Keratinocyte (primary cell): Measurements from ENCODE around the gene CRABP2. TPM values are rescaled to one million over a fixed set of nuclear protein-coding genes. Genes with fewer than 3 reads are reported as not detected.

Experiments used
- DNase-seq: peaks from one replicate; pipeline ENCODE4 v3.0.0-alpha.2; 2011; ENCODE audit warnings: low read depth, missing footprints, low spot score
- FAIRE-seq: peaks from 2 replicates; lab custom pipeline; 2011; peaks lifted over from hg19 to GRCh38; lab: Jason Lieb, UNC
- H2AFZ ChIP-seq: 2 replicates; pipeline ENCODE4 v1.6.0; 2012; ENCODE audit warnings: low read length, control low read depth, inconsistent platforms; ENCODE audit not compliant: control insufficient read depth
- H3K27ac ChIP-seq: 2 replicates; pipeline ENCODE4 v1.5.1; 2011; ENCODE audit warnings: low read length; ENCODE audit not compliant: control insufficient read depth, insufficient read depth
- H3K27me3 ChIP-seq: 3 replicates; pipeline ENCODE4 v1.6.0; 2011; ENCODE audit warnings: low read length; ENCODE audit not compliant: control insufficient read depth, insufficient read depth; ENCODE audit errors: extremely low read depth
- H3K36me3 ChIP-seq, 2 experiments: 2 replicates in 1 of 2; 3 replicates in 1 of 2; pipeline ENCODE4 v1.5.1; 2011; ENCODE audit warnings: low read length in 2 of 2, mild to moderate bottlenecking in 1 of 2; ENCODE audit not compliant: control insufficient read depth in 2 of 2, insufficient read depth in 2 of 2; ENCODE audit errors: extremely low read depth in 1 of 2
- H3K4me1 ChIP-seq: 3 replicates; pipeline ENCODE4 v1.5.1; 2011; ENCODE audit warnings: low read length; ENCODE audit not compliant: control insufficient read depth, insufficient read depth; ENCODE audit errors: extremely low read depth
- H3K4me2 ChIP-seq: 3 replicates; pipeline ENCODE4 v1.6.0; 2011; ENCODE audit warnings: low read depth, low read length; ENCODE audit not compliant: control insufficient read depth, insufficient read depth; ENCODE audit errors: extremely low read depth
- H3K4me3 ChIP-seq, 3 experiments: fragments of 200-600 bp in 1 of 3; sonication (generic) in 1 of 3; 2 replicates in 2 of 3; 3 replicates in 1 of 3; pipeline ENCODE4 v1.5.1; 2011 to 2016; ENCODE audit warnings: low read length in 3 of 3, mild to moderate bottlenecking in 3 of 3, control low read depth in 2 of 3, inconsistent platforms in 1 of 3, low read depth in 1 of 3, mixed read lengths in 1 of 3, mixed run types in 1 of 3, moderate library complexity in 1 of 3; ENCODE audit not compliant: control insufficient read depth in 2 of 3, insufficient read depth in 2 of 3; ENCODE audit errors: extremely low read depth in 1 of 3
- H3K79me2 ChIP-seq: 2 replicates; pipeline ENCODE4 v1.6.0; 2012; ENCODE audit warnings: low read length; ENCODE audit not compliant: control insufficient read depth, insufficient read depth
- H3K9ac ChIP-seq: 3 replicates; pipeline ENCODE4 v1.6.0; 2011; ENCODE audit warnings: low read length; ENCODE audit not compliant: control insufficient read depth, insufficient read depth; ENCODE audit errors: extremely low read depth
- H3K9me1 ChIP-seq: 3 replicates; pipeline ENCODE4 v1.6.0; 2011; ENCODE audit warnings: low read length; ENCODE audit not compliant: control insufficient read depth, insufficient read depth; ENCODE audit errors: extremely low read depth
- H3K9me3 ChIP-seq: 2 replicates; pipeline ENCODE4 v1.5.1; 2012; ENCODE audit warnings: low read depth, low read length; ENCODE audit not compliant: control insufficient read depth
- H4K20me1 ChIP-seq: 3 replicates; pipeline ENCODE4 v1.6.0; 2011; ENCODE audit warnings: low read length; ENCODE audit not compliant: control insufficient read depth, insufficient read depth; ENCODE audit errors: extremely low read depth
- CTCF ChIP-seq, 3 experiments: IDR thresholded peaks in 1 of 3; conservative IDR thresholded peaks in 1 of 3; optimal IDR thresholded peaks in 1 of 3; 2 replicates in 2 of 3; 3 replicates in 1 of 3; pipeline versions ENCODE3 to v1.5.1; 2011; ENCODE audit warnings: low read length in 3 of 3, mild to moderate bottlenecking in 3 of 3, moderate library complexity in 2 of 3, control low read depth in 1 of 3, inconsistent platforms in 1 of 3; ENCODE audit not compliant: insufficient read depth in 2 of 3; ENCODE audit errors: extremely low read depth in 1 of 3
- EZH2 ChIP-seq: IDR thresholded peaks from one replicate; pipeline ENCODE4 v1.6.1; 2012; ENCODE audit warnings: inconsistent platforms, mild to moderate bottlenecking, low read length, moderate library complexity
- dilution Hi-C: fragments of 300-500 bp; cut with MboI; formaldehyde crosslinking; loops from one replicate; pipeline ENCODE4 v1.7.0; 2020; ENCODE audit warnings: low sequenced_read_pairs; ENCODE audit not compliant: extremely low pct_ligation_motif_present
- polyA plus RNA-seq, 5 experiments: library from polyadenylated mRNA; depleted of rRNA in 3 of 5; stranded (reverse) in 3 of 5; stranded (forward) in 1 of 5; unstranded in 1 of 5; fragments of >200 nt; gene quantifications; 1 replicate in 1 of 5; 2 replicates in 3 of 5; 3 replicates in 1 of 5; pipeline versions ENCODE4 v1.2.1 to v1.2.3, GENCODE V29; 2011 to 2012; ENCODE audit warnings: missing spikeins in 2 of 5, low read depth in 1 of 5, low replicate concordance in 1 of 5

Gene CRABP2
- polyA plus RNA-seq, 1 donor (not counting 4 experiments of a cell fraction or from before 2014, with no cell fraction given): 8.4 TPM

DNA sequence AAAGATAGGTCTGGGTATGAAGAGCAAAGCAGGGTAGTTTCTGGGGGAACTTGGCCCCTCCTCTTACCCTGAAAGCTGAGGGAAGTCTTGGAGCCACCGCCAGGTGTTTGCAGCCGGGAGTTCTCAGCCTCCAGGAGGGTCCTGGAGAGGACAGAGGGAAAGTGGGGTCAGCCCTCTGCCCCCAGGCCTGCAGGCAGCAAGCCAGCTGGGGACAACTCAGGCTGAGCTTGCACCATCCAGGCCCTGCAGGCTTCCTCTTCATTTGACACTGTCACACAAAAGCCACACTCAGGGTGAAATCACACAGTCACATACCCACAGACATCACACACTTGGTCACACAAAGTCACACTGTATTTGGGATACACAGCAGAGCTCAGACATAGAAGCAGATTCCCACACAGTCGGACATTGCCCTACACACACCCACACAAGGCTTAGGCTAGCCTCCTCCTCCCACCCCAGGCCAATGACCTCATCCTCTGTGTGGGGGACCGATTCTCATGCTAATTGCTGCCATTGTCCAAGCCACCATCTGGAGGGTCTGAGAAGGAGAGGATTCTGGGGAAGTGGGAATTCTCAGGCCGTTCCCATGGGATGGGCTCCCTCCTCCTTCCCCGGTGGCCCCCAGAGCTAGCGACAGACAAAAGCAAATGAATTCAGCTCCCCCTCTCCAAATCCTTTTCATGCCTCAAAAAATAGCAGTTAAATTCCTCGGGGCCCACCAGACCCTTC is 31.8 kb downstream of the CRABP2 start:
- TF ChIP-seq EZH2 (no peak), CTCF (optimal IDR thresholded peaks at IDR 0.05 in 1 of 3, IDR thresholded peaks at IDR 0.05 in 1 of 3, conservative IDR thresholded peaks at IDR 0.05 in 1 of 3; ENCODE audit: extremely low read depth in 1 of 3, insufficient read depth in 2 of 3, low read length in 3 of 3) (no peak)
- Histone ChIP-seq H3K27ac (no peak overlapping the region), H3K9ac (no peak overlapping the region), H3K79me2 (no peaks in the 10 kb centered on the region), H4K20me1 (no peaks in the 10 kb centered on the region), H3K4me3 (no peak overlapping the region), H2AFZ (no peak overlapping the region), H3K9me1 (no peaks in the 10 kb centered on the region), H3K4me1 (peaks cover 6% of the 10 kb centered on the region), H3K4me2 (no peak overlapping the region), H3K9me3 (no peaks in the 10 kb centered on the region), H3K36me3 (no peaks in the 10 kb centered on the region), H3K27me3 (peaks cover 77% of the 10 kb centered on the region)
- FAIRE-seq: no peak
- DNase-seq: no peak
- dilution Hi-C loops: no loop called here

- dilution Hi-C loops: no loop called here
Observed at GRCh38 chr1:156671804-156672203, 33.6 kb downstream of the CRABP2 start.

More at GRCh38 chr1:156671804-156672203, 33.6 kb downstream of the CRABP2 start:
- Histone ChIP-seq H3K27ac (no peak overlapping the region), H3K9me1 (no peaks in the 10 kb centered on the region), H3K4me2 (no peak overlapping the region), H3K4me1 (no peaks in the 10 kb centered on the region), H4K20me1 (no peaks in the 10 kb centered on the region), H3K4me3 (no peak overlapping the region), H3K9me3 (no peaks in the 10 kb centered on the region), H3K36me3 (no peaks in the 10 kb centered on the region), H3K79me2 (no peaks in the 10 kb centered on the region), H2AFZ (no peak overlapping the region), H3K9ac (no peak overlapping the region), H3K27me3 (peaks cover 60% of the 10 kb centered on the region)
- TF ChIP-seq EZH2: no peak
- DNase-seq: no peak
- FAIRE-seq: no peak
